K562 (cell line): ENCODE measurements around the gene SAMD8. TPM values are rescaled to one million over a fixed set of nuclear protein-coding genes. Genes with fewer than 3 reads are reported as not detected.

Experiments
- ATAC-seq: fragments of 200-7000 bp; cut with Tn5 transposase; 3 replicates; pipeline ENCODE4 v1.9.1; 2020; ENCODE audit warnings: moderate library complexity
- BruUV-seq: library from RNA; stranded (reverse); fragments of 400-500 nt; replicated peaks from 2 replicates; lab custom pipeline; 2021; lab: Mats Ljungman, UMichigan
- CTCF ChIA-PET: fragments of 300-600 bp; formaldehyde crosslinking; extraction: SDS; loops from one replicate; lab custom pipeline; 2021; ENCODE audit warnings: low intra/inter-chr PET ratio; lab: Yijun Ruan, JAX
- POLR2A ChIA-PET: fragments of 300-600, 350-650 bp; sonication (Branson Sonifier 250); formaldehyde crosslinking; extraction: SDS; loops from one replicate; lab custom pipeline; 2021; ENCODE audit warnings: antibody characterized with exemption, inconsistent platforms; lab: Yijun Ruan, JAX
- DNase-seq, 4 experiments: peaks; one replicate each; pipeline versions ENCODE4 v3.0.0 to v3.0.0-alpha.2; 2011 to 2018; ENCODE audit warnings: low spot score in 3 of 4, mixed read lengths in 3 of 4; ENCODE audit errors: extremely low read depth in 1 of 4
- FAIRE-seq: peaks from 2 replicates; lab custom pipeline; 2011; peaks lifted over from hg19 to GRCh38; lab: Jason Lieb, UNC
- H2AFZ ChIP-seq: 2 replicates; pipeline ENCODE4 v1.6.0; 2011; ENCODE audit warnings: low read depth, low read length, control low read depth, inconsistent platforms
- H3K27ac ChIP-seq: fragments of 200-600 bp; 3 replicates; pipeline ENCODE4 v1.8.0; 2011; ENCODE audit warnings: low read depth, mild to moderate bottlenecking, control low read depth, inconsistent platforms, low read length, moderate library complexity, mixed read lengths; ENCODE audit errors: extremely low read depth
- H3K27me3 ChIP-seq, 2 experiments: fragments of 300-600 bp in 1 of 2; 2 replicates in 1 of 2; 3 replicates in 1 of 2; pipeline versions ENCODE4 v1.6.0 to v1.8.0; 2011; ENCODE audit warnings: inconsistent platforms in 2 of 2, low read length in 2 of 2, mild to moderate bottlenecking in 1 of 2, mixed read lengths in 1 of 2, moderate library complexity in 1 of 2; ENCODE audit not compliant: control insufficient read depth in 2 of 2, insufficient read depth in 2 of 2
- H3K36me3 ChIP-seq: fragments of 300-600 bp; 3 replicates; pipeline ENCODE4 v1.8.0; 2011; ENCODE audit warnings: mild to moderate bottlenecking, low read length, inconsistent platforms; ENCODE audit not compliant: control insufficient read depth, insufficient read depth
- H3K4me1 ChIP-seq, 2 experiments: fragments of 200-600 bp in 1 of 2; replicated peaks in 1 of 2; 2 replicates in 1 of 2; 3 replicates in 1 of 2; pipeline versions ENCODE4 v1.5.1 to v1.8.0; 2011; ENCODE audit warnings: inconsistent platforms in 2 of 2, low read length in 2 of 2, mild to moderate bottlenecking in 1 of 2, mixed read lengths in 1 of 2, moderate library complexity in 1 of 2; ENCODE audit not compliant: control insufficient read depth in 2 of 2, insufficient read depth in 2 of 2
- H3K4me2 ChIP-seq: 2 replicates; pipeline ENCODE4 v1.6.1; 2011; ENCODE audit warnings: low read length, control low read depth, inconsistent platforms, mixed read lengths; ENCODE audit not compliant: insufficient read depth
- H3K4me3 ChIP-seq: fragments of 200-600 bp; sonication (generic), shearing (Covaris generic); 2 replicates; pipeline ENCODE4 v1.5.1; 2016; ENCODE audit warnings: control low read depth, inconsistent platforms
- H3K79me2 ChIP-seq: fragments of 200-600 bp; 3 replicates; pipeline ENCODE4 v1.8.0; 2011; ENCODE audit warnings: low read length, inconsistent platforms; ENCODE audit not compliant: control insufficient read depth, insufficient read depth
- H3K9ac ChIP-seq, 2 experiments: 2 replicates each; pipeline versions ENCODE4 v1.6.0 to v1.6.1; 2011; ENCODE audit warnings: low read depth in 2 of 2, low read length in 2 of 2, control low read depth in 1 of 2, inconsistent platforms in 1 of 2, mild to moderate bottlenecking in 1 of 2, mixed read lengths in 1 of 2; ENCODE audit not compliant: insufficient read depth in 1 of 2
- H3K9me1 ChIP-seq: one replicate; pipeline ENCODE4 v1.6.0; 2011; ENCODE audit warnings: inconsistent platforms, mild to moderate bottlenecking, low read length, moderate library complexity; ENCODE audit not compliant: control insufficient read depth, insufficient read depth
- H3K9me3 ChIP-seq: replicated peaks from 2 replicates; pipeline ENCODE4 v1.5.1; 2011; ENCODE audit warnings: low read depth, low read length, inconsistent platforms; ENCODE audit not compliant: control insufficient read depth, insufficient read depth
- H4K20me1 ChIP-seq: replicated peaks from 2 replicates; pipeline ENCODE4 v1.6.1; 2011; ENCODE audit warnings: low read length, inconsistent platforms, mixed read lengths; ENCODE audit not compliant: control insufficient read depth, insufficient read depth
- CHD1 ChIP-seq: fragments of 200-600 bp; sonication (generic); IDR thresholded peaks from one replicate; pipeline ENCODE4 v1.6.1; 2012; ENCODE audit warnings: mild to moderate bottlenecking, moderate library complexity, low read length, inconsistent platforms
- FOS ChIP-seq: IDR thresholded peaks from 3 replicates; pipeline ENCODE4 v1.6.1; 2011; ENCODE audit not compliant: insufficient read length; ENCODE audit errors: extremely low read depth
- ID3 ChIP-seq, 2 experiments: fragments of 250-450 bp in 1 of 2; fragments of 450-650 bp in 1 of 2; sonication (Bioruptor Pico) in 1 of 2; IDR thresholded peaks; 2 replicates each; pipeline versions ENCODE4 v1.6.1 to v1.8.0; 2016 to 2021; ENCODE audit warnings: mild to moderate bottlenecking in 2 of 2, moderate library complexity in 2 of 2, missing compliant biosample characterization in 1 of 2, missing genetic modification characterization in 1 of 2
- KLF1 ChIP-seq: fragments of 450-650 bp; IDR thresholded peaks from 2 replicates; pipeline ENCODE4 v1.6.1; 2016; ENCODE audit warnings: missing genetic modification characterization, missing compliant biosample characterization
- MTA1 ChIP-seq: fragments of 450-650 bp; IDR thresholded peaks from 2 replicates; pipeline ENCODE4 v1.6.1; 2017; ENCODE audit warnings: borderline replicate concordance
- RBM17 ChIP-seq: fragments of 200-400 bp; formaldehyde crosslinking; IDR thresholded peaks from 2 replicates; pipeline ENCODE4 v1.6.1; 2017; ENCODE audit warnings: low read depth, mild to moderate bottlenecking, low read length, borderline replicate concordance
- REST ChIP-seq, 2 experiments: fragments of 450-650 bp; formaldehyde crosslinking in 1 of 2; IDR thresholded peaks; 2 replicates each; pipeline versions ENCODE4 v1.4.0 to v1.6.1; 2014 to 2020; ENCODE audit warnings: mild to moderate bottlenecking in 2 of 2, borderline replicate concordance in 1 of 2, low read depth in 1 of 2
- SMAD1 ChIP-seq: fragments of 150-350 bp; IDR thresholded peaks from 2 replicates; pipeline ENCODE4 v1.6.1; 2014; ENCODE audit warnings: low read length, low read depth; ENCODE audit not compliant: partially characterized antibody
- STAT5A ChIP-seq: IDR thresholded peaks from 2 replicates; pipeline ENCODE4 v1.6.1; 2012; ENCODE audit warnings: low read length, inconsistent platforms, borderline replicate concordance
- THRB ChIP-seq: fragments of 450-650 bp; formaldehyde crosslinking; conservative IDR thresholded peaks from 2 replicates; pipeline ENCODE4 v1.4.0; 2022; ENCODE audit warnings: mild to moderate bottlenecking, missing genetic modification characterization
- WGBS: fragments of 100-300 bp; shearing (Covaris generic); methylation state at CpG from one replicate; pipeline ENCODE4 v1.1.6; 2016; ENCODE audit warnings: low coverage, mixed read lengths; ENCODE audit not compliant: insufficient coverage; ENCODE audit errors: missing lambda C conversion rate; 5-methylcytosine and 5-hydroxymethylcytosine counted together
- in situ Hi-C: fragments of 300-500 bp; cut with MboI; formaldehyde crosslinking; loops from 4 replicates; pipeline ENCODE4 v1.15.0; 2018; ENCODE audit warnings: inconsistent platforms, mixed read lengths
- intact Hi-C: fragments of 100-400 bp; cut with micrococcal nuclease; formaldehyde crosslinking; loops from 2 replicates; pipeline ENCODE4 v1.14.2; 2022
- polyA plus RNA-seq, 8 experiments: library from polyadenylated mRNA; depleted of rRNA in 4 of 8; stranded (reverse) in 5 of 8; unstranded in 3 of 8; fragments of >200 nt; fragmentation: Nextera tagmentation in 2 of 8; fragmentation: Illumina TruSeq in 1 of 8; extraction: Ambion mirVana in 2 of 8; extraction: Trizol in 1 of 8; gene quantifications; 2 replicates each; pipeline versions ENCODE4 v1.2.1 to v1.2.3, GENCODE V29; 2011 to 2014; ENCODE audit warnings: inconsistent platforms in 1 of 8, missing spikeins in 1 of 8
- total RNA-seq, 7 experiments: library from RNA; depleted of rRNA in 6 of 7; stranded (reverse); fragments of >200 nt in 6 of 7; fragmentation: Illumina TruSeq in 2 of 7; extraction: Trizol in 2 of 7; gene quantifications; 2 replicates each; pipeline versions ENCODE4 v1.2.1 to v1.2.3, GENCODE V29; 2011 to 2021; ENCODE audit warnings: low replicate concordance in 1 of 7

The SAMD8 gene
- total and polyA plus RNA-seq, 9 of the 15 experiments (the other 6 are each of a cell fraction or from before 2014, with no cell fraction given): 2.7 to 16.1 (median 6.2) TPM

GRCh38 chr10:75126277-75126676, 14.8 kb downstream of the SAMD8 start (continued):
- TF ChIP-seq ID3 (CRISPR knock-in tag; IDR thresholded peaks at IDR 0.05) (no peak), ID3 (tag; IDR thresholded peaks at IDR 0.05) (no peak)
- TF ChIP-seq, all 486 proteins: peak for 5

GRCh38 chr10:75127471-75127870, 16.0 kb downstream of the SAMD8 start:
- no TSS peak for BruUV-seq
- no peak overlapping the region for H2AFZ ChIP-seq
- no peaks in the 10 kb centered on the region for H3K27me3 ChIP-seq
- H3K4me2 ChIP-seq: no peak overlapping the region
- H3K4me3 ChIP-seq: no peak overlapping the region
- H3K9ac ChIP-seq: no peak overlapping the region
- H3K36me3 ChIP-seq: peaks cover 6% of the 10 kb centered on the region; the same call in 2 of the 3 replicates
- H3K9me1 ChIP-seq: peaks cover 3% of the 10 kb centered on the region
- ChIA-PET CTCF (no interaction called here), POLR2A (interaction anchor here (0.6 to 2.3 kb wide), 6 partner anchors 10 to 456 kb away, joined by 3 to 9 read pairs (median 3); partner anchors contain the start of gene SAMD8)
- WGBS: 54% methylated on average over 2 of the region's 2 CpGs
- peaks cover 2% of the 10 kb centered on the region; the same call in 1 of the 3 replicates for H3K79me2 ChIP-seq
- intact Hi-C loops: no loop called here
- DNase-seq: no peak
- H3K4me1 ChIP-seq: no peaks in the 10 kb centered on the region; a peak in 3 of 5 replicates
- H3K27ac ChIP-seq: no peak overlapping the region
- 0 out of 2 replicates have a peak, but pooled peaks cover 3% of the 10 kb centered on the region for H4K20me1 ChIP-seq
- FAIRE-seq: no peak
- no peak for ATAC-seq
- no peaks in the 10 kb centered on the region for H3K9me3 ChIP-seq
- in situ Hi-C loops: no loop called here
- TF ChIP-seq CHD1 (no peak), THRB (CRISPR knock-in tag) (no peak), MTA1 (no peak), RBM17 (no peak), STAT5A (no peak), KLF1 (tag) (no peak), FOS (no peak), REST (IDR thresholded peaks at IDR 0.05; ENCODE audit: borderline replicate concordance) (no peak), REST (CRISPR knock-in tag; IDR thresholded peaks at IDR 0.05; ENCODE audit: low read depth) (no peak), SMAD1 (no peak)
